ENCODE measurements around the gene ARHGAP15.
"Not testable (repeated sequence)": the region's sequence is repeated elsewhere in the genome, so short reads cannot be mapped to it uniquely, and the experiment has no call there.

The ARHGAP15 gene

DNA sequence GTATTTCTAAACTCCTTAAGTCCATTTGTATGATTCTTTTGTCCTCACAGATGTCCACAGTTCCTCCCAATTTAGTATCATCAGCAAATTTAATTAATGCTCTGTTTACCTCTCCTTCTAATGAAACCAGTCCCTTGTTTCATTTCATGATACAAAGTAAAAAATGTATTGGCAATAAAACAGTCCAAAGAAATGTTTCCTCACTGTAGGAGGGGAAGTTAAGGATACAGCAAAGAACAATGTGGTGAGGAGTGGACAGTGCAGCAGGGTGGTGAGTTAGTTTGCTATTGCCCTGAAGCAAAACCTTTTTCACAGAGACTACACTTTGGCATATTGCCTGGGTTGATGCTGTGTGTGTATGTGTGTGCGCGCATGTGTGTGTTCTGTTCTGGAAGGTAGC, 401.5 kb downstream of the ARHGAP15 start:
- DNase-seq (ENCODE audit: low spot score): no peak

DNA sequence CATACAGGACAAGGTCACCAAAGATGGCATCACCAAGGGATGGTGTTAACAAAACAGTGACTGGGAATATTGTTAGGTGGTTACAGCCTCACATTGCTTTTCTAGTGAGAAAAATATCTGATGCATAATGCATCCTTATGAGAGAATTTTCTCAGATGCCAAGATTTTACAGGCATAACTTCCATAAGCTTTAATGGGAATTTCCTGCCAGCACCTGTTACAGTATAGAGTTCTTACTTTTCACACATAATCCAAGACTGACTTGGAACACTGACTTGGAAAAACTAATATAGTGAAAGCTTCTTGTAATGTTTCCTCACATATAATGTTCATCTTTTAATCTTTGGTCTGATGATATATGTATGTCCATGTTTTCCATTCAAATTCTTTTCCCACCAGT, 402.8 kb downstream of the ARHGAP15 start:
- DNase-seq (ENCODE audit: low spot score): no peak

DNA sequence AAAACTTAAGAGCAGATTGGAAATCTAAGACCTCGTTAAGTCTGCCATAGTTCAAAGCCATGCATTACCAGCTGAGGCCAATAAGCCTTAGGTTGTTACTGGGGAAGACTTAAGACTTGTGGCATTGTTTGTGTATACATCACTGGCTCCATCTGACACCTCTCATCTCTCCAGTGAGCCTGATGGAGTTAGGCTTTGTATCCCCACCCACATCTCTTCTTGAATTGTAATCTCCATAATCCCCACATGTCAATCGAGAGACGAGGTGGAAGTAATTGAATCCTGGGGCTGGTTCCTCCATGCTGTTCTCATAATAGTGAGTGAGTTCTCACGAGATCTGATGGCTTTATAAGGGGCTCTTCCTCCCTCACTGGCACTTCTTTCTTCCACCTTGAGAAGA, 404.6 kb downstream of the ARHGAP15 start:
- no peak for DNase-seq (ENCODE audit: low spot score)

DNA sequence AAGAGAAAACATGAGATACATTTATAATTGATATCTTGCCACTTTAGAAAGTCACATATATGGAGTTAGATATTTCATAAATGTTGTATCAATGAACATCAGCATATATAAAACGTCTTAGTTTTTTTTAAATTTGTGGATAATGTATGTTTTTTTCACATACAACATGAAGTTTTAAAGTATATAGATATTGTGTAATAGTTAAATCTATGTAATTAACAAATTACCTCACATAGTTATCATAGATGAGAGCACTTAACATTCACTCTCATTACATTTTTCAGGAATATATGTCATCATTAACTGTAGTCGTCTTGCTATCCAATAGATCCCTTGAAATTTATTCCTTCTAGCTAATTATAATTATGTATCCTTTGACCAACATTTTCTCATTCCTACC, 406.6 kb downstream of the ARHGAP15 start:
- DNase-seq (ENCODE audit: low spot score): no peak

DNA sequence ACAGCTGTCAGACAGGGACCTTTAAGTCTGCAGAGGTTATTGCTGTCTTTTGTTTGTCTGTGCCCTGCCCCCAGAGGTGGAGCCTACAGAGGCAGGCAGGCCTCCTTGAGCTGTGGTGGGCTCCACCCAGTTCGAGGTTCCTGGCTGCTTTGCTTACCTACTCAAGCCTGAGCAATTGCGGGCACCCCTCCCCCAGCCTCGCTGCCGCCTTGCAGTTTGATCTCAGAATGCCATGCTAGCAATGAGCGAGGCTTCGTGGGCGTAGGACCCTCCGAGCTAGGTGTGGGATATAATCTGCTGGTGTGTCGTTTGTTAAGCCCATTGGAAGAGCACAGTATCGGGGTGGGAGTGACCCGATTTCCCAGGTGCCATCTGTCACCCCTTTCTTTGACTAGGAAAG, 412.7 kb downstream of the ARHGAP15 start:
- not testable (repeated sequence) for DNase-seq (ENCODE audit: low spot score)

DNA sequence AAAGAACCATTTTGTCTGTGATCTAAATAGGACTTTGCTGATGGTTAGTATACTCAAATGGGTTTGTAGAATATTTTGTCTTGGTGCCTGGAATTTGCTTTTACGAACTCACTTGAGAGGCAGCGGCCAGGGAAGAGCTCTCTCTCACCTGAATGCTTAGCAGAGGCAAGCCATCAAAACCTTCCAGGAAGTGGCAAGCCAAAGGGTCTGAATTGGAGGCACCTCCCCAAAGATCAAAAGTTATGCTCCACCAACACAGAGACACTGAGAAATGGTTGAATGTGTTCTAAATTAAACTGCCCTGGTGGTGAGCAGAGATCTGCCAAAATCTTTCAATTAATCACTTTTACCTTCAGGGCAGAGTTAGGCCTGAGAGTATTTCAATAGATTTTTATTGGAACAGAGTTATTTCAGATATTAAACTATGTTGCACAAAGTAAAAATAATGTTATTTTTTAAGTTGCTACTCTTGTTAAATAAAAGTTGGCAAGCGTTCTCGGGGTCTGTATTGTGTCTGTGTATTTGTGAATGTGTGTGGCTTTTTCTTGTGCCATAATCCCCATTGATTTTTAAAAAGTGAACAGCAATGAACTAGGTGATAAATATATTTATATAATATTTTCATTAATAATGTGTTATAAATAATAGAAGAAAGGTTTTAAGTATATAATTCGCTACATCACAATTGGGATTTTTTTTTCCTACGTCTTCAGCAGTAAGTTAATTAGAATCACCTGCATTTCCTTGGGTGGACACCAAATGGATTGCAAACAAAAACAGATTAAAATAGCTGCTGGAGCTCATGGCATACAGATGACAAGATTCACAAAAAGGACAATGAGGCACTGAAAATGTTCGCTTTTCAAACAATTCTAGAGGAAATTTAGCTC, 416.1 kb downstream of the ARHGAP15 start:
- DNase-seq (ENCODE audit: low spot score): peak; percentile 8

DNA sequence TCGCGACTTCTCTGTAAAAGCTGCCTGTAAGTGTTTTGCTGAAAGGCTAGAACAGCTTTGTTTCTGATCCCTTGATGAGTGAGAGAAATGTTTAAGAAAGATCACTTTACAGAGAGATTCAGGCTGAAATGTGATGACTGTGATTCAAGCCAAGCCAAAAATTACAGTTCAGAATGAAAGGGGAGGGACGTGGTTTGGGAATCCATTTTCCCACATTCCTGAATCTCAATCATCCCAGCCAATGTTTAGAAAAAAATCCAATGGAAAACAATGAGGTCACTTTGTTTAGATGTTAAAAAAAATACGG, 416.7 kb downstream of the ARHGAP15 start:
- DNase-seq (ENCODE audit: low spot score): peak; percentile 60

DNA sequence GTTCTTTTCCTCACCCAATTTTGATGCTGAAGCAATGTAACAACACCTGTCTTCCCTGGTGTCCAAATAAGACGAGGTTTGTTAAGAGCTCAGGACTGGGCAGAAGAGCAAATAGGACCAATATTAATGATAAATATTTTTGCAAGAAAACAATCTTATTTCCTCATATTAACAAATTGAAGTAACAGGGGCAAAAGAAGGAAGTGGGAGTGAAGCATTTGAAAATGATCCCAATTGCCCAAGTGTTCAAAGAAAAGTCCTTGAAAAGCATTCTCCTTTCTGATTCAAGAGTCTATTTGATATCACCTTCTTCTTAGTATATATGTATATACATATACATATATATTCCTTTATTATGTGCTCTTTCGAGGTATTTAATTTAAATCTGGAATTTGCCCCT, 418.8 kb downstream of the ARHGAP15 start:
- DNase-seq (ENCODE audit: low spot score): no peak

DNA sequence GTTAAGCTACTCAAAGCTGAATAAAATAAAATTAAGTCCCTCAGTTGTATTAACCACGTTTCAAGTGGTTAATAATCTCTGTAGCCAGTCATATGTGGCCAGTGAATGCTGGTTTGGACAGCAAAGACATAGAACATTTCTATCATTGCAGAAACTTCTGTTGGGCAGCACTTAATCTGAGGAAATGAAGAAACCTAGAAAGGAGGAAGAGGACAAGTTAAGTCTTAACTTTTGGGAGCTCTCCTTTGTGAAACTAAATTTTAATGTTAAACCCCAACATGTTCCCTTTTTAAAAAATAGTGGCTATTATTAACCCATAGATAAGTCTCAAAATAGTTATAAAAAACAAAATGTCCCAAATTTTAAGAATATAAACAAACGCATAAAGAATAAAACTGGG, 421.3 kb downstream of the ARHGAP15 start:
- no peak for DNase-seq (ENCODE audit: low spot score)

DNA sequence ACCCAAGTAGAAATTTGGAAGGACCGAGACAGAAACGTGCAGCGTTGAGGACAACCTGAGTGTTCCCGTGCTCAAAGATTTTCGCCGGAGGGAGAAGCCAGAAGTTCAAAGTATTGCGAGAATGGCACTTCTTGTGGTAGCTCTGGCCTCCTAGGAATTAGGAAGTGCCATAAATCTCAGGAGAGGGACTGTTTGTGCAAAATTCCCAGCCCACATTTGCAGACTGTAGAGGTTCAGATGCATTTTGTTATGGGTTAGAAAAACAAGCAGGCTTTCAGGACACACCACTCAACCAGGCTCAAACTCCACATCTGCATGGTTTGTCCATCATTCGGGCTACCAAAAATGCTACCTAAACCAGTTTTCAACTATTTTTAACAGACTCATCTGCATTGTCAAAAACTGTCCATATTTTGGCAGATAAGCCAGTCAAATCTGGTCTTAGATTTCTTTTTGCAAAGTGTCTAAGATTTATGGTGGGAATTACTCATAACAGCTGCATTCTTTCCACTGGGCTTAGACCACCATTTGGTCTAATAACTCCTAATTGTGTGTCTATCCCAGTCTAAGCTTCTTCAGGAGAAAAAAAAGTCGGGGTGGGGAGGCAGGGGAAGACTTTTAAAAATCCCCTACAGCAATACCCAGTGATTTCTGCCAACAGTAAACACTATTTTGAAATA, 422.9 kb downstream of the ARHGAP15 start:
- peak; percentile 39 for DNase-seq (ENCODE audit: low spot score)

DNA sequence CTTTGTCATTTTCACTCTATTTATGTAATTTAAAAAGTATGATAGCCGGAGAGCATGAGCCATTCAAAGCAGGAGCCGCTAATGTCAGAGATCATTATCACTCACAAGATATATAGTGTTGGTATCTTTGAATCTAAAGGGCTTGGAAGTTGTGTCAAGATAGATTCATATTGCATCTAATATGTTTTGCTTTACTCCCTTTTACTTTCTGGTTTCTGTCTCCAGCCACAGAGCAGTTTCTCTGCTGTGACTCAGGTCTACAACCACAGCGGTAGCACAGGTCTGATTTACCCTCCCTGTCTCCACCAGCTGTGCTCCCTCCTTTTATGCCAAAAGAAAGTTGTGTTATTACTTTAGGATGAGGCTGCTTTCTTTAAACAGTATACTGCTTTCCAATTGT, 424.0 kb downstream of the ARHGAP15 start:
- no peak for DNase-seq (ENCODE audit: low spot score)

DNA sequence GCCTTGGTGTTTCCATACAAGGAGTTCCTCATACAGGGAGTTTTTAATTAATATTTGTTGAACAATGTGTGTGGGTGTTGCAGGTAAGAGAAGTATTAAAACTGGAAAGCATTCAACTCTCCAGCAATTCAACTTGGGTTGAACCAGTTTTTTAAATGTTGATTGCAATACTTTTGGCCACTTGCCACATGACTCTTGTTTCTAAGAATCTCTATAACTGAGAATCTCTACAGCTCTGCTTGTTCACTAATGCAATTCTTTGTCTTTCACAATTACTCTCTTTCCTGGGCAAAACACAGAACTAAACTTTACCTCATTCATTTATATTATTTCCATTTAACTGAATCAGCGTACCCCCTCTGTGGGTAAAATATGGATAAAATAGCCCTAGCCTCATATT, 429.4 kb downstream of the ARHGAP15 start:
- DNase-seq (ENCODE audit: low spot score): peak; percentile 53

DNA sequence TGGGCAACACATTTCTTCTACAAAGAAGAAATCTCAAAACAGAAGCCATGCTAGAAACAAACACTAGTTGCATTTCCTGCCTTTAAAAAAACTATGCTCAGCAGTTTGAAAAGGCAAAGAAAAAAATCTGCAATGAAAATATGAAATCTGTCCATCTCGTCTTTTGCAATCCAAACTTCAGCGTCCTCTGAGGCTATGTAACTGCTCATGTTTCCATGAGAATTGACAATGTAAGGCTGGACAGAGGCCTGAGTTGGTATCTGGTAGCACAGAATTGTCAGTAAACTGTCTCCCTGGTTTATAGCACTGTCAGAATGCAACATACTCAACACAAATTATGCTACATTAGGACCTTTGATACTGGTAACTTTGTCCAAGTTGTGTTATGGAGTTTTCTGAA, 429.9 kb downstream of the ARHGAP15 start:
- DNase-seq (ENCODE audit: low spot score): no peak

DNA sequence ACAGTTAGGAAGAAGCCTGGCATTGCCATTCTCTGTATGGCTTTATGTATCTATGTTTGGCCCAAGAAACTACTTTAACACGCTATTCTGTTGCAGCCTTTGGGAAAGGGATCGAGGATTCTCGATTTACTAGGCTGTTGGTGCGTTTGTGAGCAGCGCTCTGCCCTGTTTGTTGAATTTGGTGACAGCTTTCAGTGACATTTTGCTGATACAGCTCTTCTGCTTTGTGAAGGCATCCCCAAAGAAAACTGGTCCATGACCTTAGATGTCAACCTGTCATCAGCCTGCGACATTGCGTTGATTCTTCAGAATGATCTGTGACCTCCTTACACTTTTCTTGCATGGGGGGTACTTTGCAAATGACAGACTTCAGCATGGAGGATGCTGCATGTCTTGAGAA, 431.5 kb downstream of the ARHGAP15 start:
- no peak for DNase-seq (ENCODE audit: low spot score)

DNA sequence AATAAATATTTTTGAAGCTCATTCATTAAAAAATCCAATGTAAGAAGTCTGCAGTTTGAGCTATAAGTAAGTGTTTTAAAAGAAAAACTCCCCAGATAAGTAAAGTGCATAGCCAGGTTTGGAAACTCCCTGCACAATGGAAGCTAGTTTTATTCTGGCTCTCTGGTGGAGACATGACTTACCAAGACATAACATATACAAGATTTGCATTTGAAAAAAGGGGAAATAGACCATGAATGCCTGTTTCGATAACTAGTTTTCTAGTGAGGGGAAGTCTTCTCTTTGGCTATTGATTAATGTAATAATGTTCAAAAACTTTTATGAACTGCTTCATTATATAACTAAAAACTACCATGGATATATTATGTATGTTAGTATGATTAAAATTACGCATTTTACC, 435.2 kb downstream of the ARHGAP15 start:
- no peak for DNase-seq (ENCODE audit: low spot score)

DNA sequence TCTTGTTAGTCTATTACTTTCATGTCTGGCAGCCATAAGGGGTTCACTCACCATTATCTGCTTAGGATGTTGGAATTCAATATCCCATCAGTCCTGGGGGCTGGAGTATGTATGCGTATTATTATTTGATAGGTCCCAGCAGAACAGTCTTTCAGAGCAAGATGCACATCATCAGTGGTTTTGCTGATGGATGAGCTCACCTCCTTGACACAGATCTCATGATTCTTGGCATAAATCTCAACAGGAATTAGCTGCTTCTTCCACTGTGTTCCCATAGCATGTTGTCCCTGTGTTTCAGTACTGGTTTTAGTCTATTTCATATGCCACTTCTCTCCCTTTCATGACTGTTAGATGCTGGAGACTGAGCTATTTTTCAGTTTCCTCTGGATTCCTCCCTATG, 442.5 kb downstream of the ARHGAP15 start:
- no peak for DNase-seq (ENCODE audit: low spot score)

DNA sequence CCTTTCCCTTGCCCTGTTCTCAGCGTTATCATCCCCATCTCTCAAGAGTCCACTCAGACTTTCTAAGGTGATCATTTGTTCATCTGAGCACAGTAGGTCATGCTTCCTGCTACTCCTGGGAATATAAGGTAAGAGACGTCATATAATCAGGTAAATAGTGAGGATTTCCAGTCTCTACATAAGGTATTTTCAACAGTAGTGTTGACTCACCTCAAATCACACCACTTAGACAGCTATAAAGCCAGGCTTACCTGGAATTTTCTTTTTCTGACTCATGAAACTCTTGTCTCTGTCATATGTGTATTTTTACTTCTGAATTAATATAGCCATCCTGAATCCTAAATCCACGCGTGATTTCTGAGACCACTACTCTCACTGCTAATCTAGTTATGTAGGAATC, 443.2 kb downstream of the ARHGAP15 start:
- no peak for DNase-seq (ENCODE audit: low spot score)

DNA sequence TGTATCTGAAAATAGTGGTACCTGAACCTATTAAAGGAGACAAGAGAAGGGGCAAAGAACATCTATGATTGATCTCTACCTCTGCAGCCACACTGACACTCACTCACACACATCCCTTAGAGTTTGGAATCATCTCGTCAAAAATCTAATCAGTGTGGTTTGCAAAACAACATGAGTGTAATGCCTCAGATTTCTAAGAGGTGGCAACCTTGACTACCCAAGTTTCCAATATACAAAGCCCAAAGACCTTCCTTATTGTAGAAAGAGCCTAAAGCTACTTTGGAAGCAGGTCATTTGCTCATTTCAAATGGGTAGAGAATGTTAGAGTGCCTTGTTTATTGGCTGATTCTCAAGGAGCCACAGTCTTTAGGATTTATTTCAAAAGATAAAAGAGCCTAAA, 444.9 kb downstream of the ARHGAP15 start:
- DNase-seq (ENCODE audit: low spot score): no peak

DNA sequence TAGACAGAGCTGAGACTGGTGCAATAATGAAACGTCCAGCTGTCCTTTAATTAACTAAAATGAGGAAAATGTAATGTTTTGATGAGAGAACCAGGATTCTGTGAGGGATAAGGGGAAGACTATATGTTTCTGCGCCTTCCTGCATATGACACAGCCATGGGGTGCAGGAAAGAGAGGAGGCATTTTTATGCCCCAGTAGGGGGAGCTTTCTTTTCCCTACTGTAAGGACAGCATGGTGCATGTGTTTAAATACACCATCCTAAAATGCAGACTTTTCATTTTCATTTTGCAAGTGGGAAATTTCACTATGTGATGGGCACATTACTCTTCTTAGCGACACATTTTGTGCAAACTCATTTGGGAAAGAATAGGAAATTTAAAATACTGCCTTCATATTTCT, 446.1 kb downstream of the ARHGAP15 start:
- no peak for DNase-seq (ENCODE audit: low spot score)

DNA sequence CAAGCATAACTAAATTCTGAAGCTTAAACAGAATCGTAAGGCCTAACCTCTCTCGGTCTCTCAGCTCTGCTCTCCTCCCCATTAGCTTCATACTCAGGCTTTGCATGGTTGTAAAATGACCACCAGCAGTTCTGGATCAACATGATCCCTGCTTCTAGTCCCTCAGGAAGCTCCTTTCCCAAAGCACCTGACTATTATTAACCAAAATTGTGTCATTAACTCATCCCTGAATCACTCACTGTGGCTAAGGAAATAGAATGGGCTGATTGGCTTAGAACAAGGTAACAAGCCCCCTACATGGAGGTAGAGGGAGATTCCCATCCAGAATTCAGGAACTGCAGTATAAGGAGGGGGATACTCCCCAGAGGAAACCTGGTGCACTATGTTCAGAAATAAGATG, 448.3 kb downstream of the ARHGAP15 start:
- no peak for DNase-seq (ENCODE audit: low spot score)

DNA sequence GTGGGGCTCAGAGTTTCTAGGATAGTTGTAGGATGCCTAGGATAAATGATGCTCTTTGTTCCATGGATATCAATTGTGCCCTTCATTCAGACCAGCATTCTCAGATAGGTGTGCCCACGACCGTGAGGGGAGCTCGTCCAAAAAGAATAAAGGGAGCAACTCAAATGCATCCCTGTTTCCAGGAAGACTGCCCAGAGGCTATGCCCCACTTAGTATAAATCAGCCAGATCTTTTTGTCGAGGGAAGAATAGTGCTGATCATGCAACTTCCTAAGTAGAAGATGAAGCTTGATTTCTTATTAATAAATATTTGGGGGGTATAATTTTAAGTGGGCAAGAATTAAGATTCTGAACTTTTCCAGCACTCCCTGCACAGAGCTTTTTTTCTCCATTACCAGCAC, 450.2 kb downstream of the ARHGAP15 start:
- DNase-seq (ENCODE audit: low spot score): no peak

DNA sequence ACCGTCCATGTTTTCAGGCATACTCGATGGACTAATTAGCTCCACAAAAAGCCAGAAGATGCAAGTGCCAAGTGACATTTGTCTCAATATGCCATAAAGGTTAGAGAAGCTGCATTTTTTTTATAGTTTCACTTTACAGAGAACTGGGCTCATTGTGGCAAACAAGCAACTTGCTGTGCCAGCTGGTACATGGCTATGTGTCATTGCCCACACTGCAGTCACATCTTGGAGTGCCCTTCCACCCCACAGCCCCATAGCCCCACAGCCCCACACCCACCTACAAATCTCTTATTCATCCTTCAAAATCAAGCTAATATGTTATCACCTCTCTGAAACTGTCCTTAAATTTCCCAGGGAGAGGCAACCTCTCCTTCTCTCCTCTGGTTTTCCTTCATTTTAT, 451.9 kb downstream of the ARHGAP15 start:
- DNase-seq (ENCODE audit: low spot score): no peak

DNA sequence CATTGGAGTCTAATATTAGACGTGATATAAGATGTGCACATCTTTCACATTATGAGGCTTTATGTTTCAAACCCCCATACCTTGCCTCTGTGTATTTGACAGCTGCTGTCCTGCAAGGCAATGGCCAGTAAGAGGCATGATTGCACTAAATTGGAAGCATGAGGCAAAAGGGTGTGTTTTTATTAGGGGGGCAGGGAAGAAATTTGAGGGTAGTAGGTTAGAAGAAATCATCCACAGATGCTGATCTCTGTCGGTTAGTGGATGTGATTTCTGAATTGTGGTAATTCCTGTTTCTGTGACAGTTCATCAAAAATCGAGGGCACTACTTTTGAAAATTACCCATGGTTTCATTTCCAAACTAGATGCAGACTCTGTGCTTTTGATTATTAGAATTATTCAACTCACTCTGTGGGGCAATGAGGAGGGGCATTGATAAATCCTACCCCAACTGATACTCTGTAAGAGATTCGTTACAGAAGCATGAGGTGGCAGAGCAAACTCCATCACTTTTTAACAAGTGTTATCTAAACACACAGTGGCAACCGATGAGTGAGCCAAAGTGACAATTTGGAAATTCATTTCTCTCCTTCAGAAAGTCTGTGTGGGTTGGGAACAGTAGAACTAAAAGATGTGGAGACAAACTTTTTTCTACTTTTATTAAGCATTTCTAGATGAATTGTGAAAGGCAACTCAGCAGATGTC, 453.0 kb downstream of the ARHGAP15 start:
- DNase-seq (ENCODE audit: low spot score): peak; percentile 22
